ENCODE measurements around the gene SENP1.
"Not testable (repeated sequence)": the region's sequence is repeated elsewhere in the genome, so short reads cannot be mapped to it uniquely, and the experiment has no call there.

SENP1 gene

GRCh38 chr12:48115957-48116356 is 10.1 kb upstream of the SENP1 start:
- DNase-seq (ENCODE audit: low read depth in 1 of 2, low spot score in 1 of 2): no peak

GRCh38 chr12:48111312-48111693 is 5.4 kb upstream of the SENP1 start:
- DNase-seq (ENCODE audit: low read depth in 1 of 2, low spot score in 1 of 2): not testable (repeated sequence)

DNA sequence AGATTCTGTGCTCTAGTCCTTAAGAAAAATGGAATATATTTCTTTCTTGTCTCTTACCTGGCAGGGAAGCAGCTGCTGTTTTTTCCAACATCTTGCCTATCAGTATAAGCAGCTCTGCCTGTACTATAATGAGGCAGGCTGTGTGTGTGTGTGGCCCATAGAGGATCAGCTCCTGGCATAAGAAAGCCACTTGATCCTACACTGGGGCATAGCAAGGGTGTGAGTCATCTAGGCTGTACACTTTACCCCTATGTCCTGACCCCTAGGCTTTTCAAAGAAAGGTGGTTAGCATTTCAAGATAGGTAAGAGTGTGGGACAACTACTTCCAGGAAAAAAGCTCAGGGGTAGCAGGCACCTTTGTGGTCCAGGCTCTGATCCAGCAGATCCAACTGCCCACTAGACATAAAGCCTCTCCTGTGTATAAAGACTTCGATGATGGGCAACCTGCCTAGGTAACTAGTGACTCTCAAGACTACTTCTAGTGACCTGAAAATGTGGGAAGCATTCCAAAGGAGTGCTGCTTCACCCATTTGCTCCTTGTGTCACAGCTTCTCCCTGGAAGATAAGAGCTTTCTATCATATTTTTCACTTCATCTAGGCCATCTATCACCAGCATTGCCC is 4.9 kb upstream of the SENP1 start:
- no peak for DNase-seq (ENCODE audit: low read depth in 1 of 2, low spot score in 1 of 2)

- no peak for DNase-seq (ENCODE audit: low read depth in 1 of 2, low spot score in 1 of 2)
These were observed 3.5 kb upstream of the SENP1 start for GRCh38 chr12:48109424-48109823.

GRCh38 chr12:48106681-48107613 is 1.1 kb upstream of the SENP1 start:
- no peak for DNase-seq (ENCODE audit: low read depth in 1 of 2, low spot score in 1 of 2)

- DNase-seq (ENCODE audit: low read depth in 1 of 2, low spot score in 1 of 2): peak; percentile 14 to 41
These were observed 485 bp downstream of the SENP1 start for GRCh38 chr12:48105321-48105866.

GRCh38 chr12:48104531-48104930 is 1.3 kb downstream of the SENP1 start:
- no peak for DNase-seq (ENCODE audit: low read depth in 1 of 2, low spot score in 1 of 2)

- no peak for DNase-seq (ENCODE audit: low read depth in 1 of 2, low spot score in 1 of 2)
These were observed 13.3 kb downstream of the SENP1 start for GRCh38 chr12:48092611-48093010.

- no peak for DNase-seq (ENCODE audit: low read depth in 1 of 2, low spot score in 1 of 2)
These were observed 19.6 kb downstream of the SENP1 start for GRCh38 chr12:48086327-48086726.

DNA sequence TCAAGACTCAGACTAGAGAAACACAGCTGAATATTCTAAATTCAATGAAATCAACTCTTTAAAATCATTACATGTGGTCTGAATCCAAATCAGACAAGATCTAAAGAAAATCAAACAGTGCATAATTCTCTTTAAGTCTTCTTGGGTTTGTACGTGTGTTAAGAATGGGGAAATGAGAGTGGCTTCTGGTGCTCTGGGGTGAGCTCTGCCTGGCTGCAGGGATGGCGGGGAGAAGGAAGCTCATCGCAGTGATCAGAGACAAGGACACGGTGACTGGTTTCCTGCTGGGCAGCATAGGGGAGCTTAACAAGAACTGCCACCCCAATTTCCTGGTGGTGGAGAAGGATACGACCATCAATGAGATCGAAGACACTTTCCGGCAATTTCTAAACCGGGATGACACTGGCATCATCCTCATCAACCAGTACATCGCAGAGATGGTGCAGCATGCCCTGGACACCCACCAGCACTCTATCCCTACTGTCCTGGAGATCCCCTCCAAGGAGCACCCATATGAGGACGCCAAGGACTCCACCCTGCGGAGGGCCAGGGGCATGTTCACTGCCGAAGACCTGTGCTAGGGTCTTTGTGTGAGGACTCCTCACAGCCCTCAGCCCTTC is 20.9 kb downstream of the SENP1 start:
- DNase-seq (ENCODE audit: low read depth in 1 of 2, low spot score in 1 of 2): no peak

- no peak for DNase-seq (ENCODE audit: low read depth in 1 of 2, low spot score in 1 of 2)
These were observed 21.8 kb downstream of the SENP1 start for GRCh38 chr12:48084066-48084465.

DNA sequence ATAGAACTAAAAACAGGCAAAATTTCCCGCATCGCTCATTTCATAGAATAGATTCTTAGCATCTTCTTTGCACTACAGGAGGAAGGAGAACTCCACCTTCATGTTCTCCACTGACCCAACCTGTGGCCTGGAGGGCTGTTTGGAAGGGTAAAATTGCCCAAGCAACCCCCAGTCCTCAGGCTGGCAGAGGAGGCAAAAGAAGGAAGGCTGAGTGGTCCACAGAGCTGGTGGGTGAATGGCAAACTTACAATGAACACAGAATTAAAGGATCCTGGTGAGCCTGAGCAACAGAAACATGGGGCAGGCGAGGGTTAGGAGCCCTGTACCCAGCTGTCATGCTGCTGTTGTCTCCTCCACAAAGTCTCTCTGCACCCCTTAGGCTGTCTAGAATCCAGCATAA is 25.1 kb downstream of the SENP1 start:
- DNase-seq (ENCODE audit: low read depth in 1 of 2, low spot score in 1 of 2): no peak

GRCh38 chr12:48080285-48080684 is 25.6 kb downstream of the SENP1 start:
- DNase-seq (ENCODE audit: low read depth in 1 of 2, low spot score in 1 of 2): no peak

DNA sequence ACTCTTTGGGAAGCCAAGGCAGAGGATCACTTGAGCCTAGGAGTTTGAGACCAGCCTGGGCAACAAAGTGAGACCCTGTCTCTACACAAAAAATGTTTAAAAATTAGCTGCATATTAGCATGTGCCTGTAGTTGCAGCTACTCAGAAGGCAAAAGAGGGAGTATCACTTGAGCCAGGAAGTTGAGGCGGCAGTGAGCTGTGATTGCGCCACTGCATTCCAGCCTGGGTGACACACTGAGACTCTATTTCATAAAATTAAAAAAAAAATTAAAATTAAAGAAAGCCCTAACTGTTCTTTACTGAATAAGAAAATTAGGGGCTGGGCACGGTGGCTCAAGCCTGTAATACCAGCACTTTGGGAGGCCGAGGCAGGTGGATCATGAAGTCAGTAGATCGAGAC is 27.0 kb downstream of the SENP1 start:
- no peak for DNase-seq (ENCODE audit: low read depth in 1 of 2, low spot score in 1 of 2)

DNA sequence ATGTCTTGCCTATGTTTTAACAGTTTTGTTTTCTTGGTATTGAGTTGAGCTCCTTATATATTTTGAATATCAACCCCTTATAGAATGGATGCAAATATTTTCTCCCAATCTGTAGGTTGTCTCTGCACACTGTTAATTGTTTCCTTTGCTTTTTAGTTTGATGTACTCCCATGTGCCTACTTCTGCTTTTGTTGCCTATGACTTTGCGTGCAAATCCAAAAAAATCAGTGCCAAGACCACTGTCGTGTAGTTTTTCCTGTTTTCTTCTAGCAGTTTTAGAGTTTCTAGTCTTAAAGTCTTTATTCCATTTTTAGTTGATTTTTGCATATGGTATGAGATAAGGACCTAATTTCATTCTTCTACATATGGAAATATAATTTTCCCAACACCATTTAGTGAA is 28.8 kb downstream of the SENP1 start:
- DNase-seq (ENCODE audit: low read depth in 1 of 2, low spot score in 1 of 2): no peak

GRCh38 chr12:48075832-48076231 is 30.0 kb downstream of the SENP1 start:
- no peak for DNase-seq (ENCODE audit: low read depth in 1 of 2, low spot score in 1 of 2)

- DNase-seq (ENCODE audit: low read depth in 1 of 2, low spot score in 1 of 2): no peak
These were observed 31.6 kb downstream of the SENP1 start for GRCh38 chr12:48074266-48074665.

DNA sequence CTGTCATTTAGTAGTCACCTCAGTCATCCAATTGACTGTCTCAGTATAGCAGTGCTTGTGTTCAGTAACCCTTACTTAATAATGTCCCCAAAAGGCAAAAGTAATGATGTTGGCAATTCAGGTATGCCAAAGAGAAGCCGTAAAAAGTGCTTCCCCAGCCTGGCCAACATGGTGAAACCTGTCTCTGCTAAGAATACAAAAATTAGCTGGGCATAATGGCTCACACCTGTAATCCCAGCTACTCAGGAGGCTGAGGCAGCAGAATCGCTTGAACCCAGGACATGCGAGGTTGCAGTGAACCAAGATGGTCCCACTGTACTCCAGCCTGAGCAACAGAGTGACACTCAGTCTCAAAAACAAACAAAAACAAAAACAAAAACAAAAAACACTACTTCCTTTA is 33.6 kb downstream of the SENP1 start:
- no peak for DNase-seq (ENCODE audit: low read depth in 1 of 2, low spot score in 1 of 2)

GRCh38 chr12:48071808-48072207 is 34.1 kb downstream of the SENP1 start:
- no peak for DNase-seq (ENCODE audit: low read depth in 1 of 2, low spot score in 1 of 2)

DNA sequence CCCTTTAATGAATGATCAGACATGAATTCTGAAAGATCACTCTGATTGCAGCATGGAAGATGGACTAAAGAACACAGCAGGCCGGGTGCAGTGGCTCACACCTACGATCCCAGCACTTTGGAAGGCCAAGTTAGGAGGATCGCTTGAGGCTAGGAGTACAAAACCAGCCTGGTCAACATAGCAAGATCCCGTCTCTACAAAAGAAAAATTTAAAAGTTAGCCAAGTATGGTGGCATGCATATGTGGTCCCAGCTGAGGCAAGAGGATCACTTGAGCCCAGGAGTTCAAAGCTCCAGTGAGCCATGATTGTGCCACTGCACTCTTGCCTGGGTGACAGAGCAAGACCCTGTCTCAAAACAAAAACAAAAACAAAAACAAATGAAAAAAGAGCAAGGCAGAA is 35.1 kb downstream of the SENP1 start:
- DNase-seq (ENCODE audit: low read depth in 1 of 2, low spot score in 1 of 2): no peak

DNA sequence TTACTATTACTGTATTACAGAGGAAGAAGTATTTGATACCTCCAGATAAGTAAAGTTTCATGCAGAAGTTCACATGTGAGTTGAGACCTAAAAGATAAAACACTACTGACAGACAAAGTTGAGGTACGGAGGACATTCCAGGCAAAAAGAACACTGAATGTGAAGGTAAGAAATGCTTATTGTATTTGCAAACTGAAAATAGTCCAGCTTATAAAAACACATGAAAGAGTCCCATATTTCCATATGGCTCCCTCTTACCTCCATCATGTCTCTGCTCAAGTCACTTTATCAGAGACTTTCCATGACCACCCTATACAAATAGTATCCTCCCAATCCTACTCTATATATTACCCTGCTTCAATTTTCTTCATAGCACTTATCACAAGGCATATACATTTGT is 35.8 kb downstream of the SENP1 start:
- no peak for DNase-seq (ENCODE audit: low read depth in 1 of 2, low spot score in 1 of 2)

- DNase-seq (ENCODE audit: low read depth in 1 of 2, low spot score in 1 of 2): no peak
These were observed 36.6 kb downstream of the SENP1 start for GRCh38 chr12:48069241-48069640.

Data from activated T-helper 1 cell treated with anti-CD3 and anti-CD28 coated beads, Interleukin-2, amount 50 U/mL, for 16 hours (primary cell).